IPS-20b (cell line): ENCODE data around the gene BBS9.

ENCODE experiments used
- H3K27ac ChIP-seq: one replicate; pipeline ENCODE4 v1.5.1; 2013; ENCODE audit warnings: low read length
- H3K27me3 ChIP-seq: 2 replicates; pipeline ENCODE4 v1.6.1; 2013; ENCODE audit warnings: mild to moderate bottlenecking, low read length, inconsistent platforms; ENCODE audit not compliant: insufficient read depth
- H3K36me3 ChIP-seq: 2 replicates; pipeline ENCODE4 v1.6.1; 2013; ENCODE audit warnings: low read depth, mild to moderate bottlenecking, inconsistent platforms, low read length, moderate library complexity; ENCODE audit not compliant: insufficient read depth
- H3K4me1 ChIP-seq: 2 replicates; pipeline ENCODE4 v1.6.1; 2013; ENCODE audit warnings: mild to moderate bottlenecking, control low read depth, inconsistent platforms, low read length, moderate library complexity; ENCODE audit not compliant: insufficient read depth
- H3K4me3 ChIP-seq: 2 replicates; pipeline ENCODE4 v1.5.1; 2013; ENCODE audit warnings: mild to moderate bottlenecking, low read length, inconsistent platforms
- H3K9ac ChIP-seq: 2 replicates; pipeline ENCODE4 v1.6.1; 2013; ENCODE audit warnings: low read depth, mild to moderate bottlenecking, inconsistent platforms, low read length, moderate library complexity
- H3K9me3 ChIP-seq: 2 replicates; pipeline ENCODE4 v1.6.1; 2013; ENCODE audit warnings: mild to moderate bottlenecking, low read depth, low read length, inconsistent platforms; ENCODE audit not compliant: insufficient read depth

Gene BBS9

GRCh38 chr7:33601101-33601500 is 471.7 kb downstream of the BBS9 start:
- no peak overlapping the region for H3K4me3 ChIP-seq
- H3K9ac ChIP-seq, result no peak overlapping the region
- no peak overlapping the region for H3K27ac ChIP-seq
- H3K4me1 ChIP-seq, result no peaks in the 10 kb centered on the region; the same call in 1 of the 2 replicates
- H3K9me3 ChIP-seq, result no peaks in the 10 kb centered on the region
- no peaks in the 10 kb centered on the region for H3K27me3 ChIP-seq
- no peaks in the 10 kb centered on the region for H3K36me3 ChIP-seq

- no peaks in the 10 kb centered on the region for H3K27me3 ChIP-seq
- H3K4me1 ChIP-seq, result no peaks in the 10 kb centered on the region; the same call in 1 of the 2 replicates
- H3K9ac ChIP-seq, result no peak overlapping the region
- H3K9me3 ChIP-seq, result no peaks in the 10 kb centered on the region
- H3K27ac ChIP-seq, result no peak overlapping the region
- no peaks in the 10 kb centered on the region for H3K36me3 ChIP-seq
- H3K4me3 ChIP-seq, result no peak overlapping the region
Measured at GRCh38 chr7:33601884-33602283, 472.5 kb downstream of the BBS9 start.

GRCh38 chr7:33604056-33604455 is 474.7 kb downstream of the BBS9 start:
- H3K27me3 ChIP-seq, result no peaks in the 10 kb centered on the region

GRCh38 chr7:33610918-33611317 is 481.6 kb downstream of the BBS9 start:
- Histone ChIP-seq H3K4me1 (no peaks in the 10 kb centered on the region), H3K36me3 (no peaks in the 10 kb centered on the region), H3K4me3 (no peak overlapping the region), H3K9me3 (no peaks in the 10 kb centered on the region), H3K9ac (no peak overlapping the region), H3K27me3 (no peaks in the 10 kb centered on the region), H3K27ac (no peak overlapping the region)

More at GRCh38 chr7:33604056-33604455, 474.7 kb downstream of the BBS9 start:
- no peaks in the 10 kb centered on the region for H3K9me3 ChIP-seq
- H3K27ac ChIP-seq, result no peak overlapping the region
- no peak overlapping the region for H3K4me3 ChIP-seq
- H3K36me3 ChIP-seq, result no peaks in the 10 kb centered on the region
- no peak overlapping the region for H3K9ac ChIP-seq
- no peaks in the 10 kb centered on the region; the same call in 1 of the 2 replicates for H3K4me1 ChIP-seq

- Histone ChIP-seq H3K27me3 (no peaks in the 10 kb centered on the region), H3K4me3 (no peak overlapping the region), H3K4me1 (no peaks in the 10 kb centered on the region), H3K9ac (no peak overlapping the region), H3K36me3 (no peaks in the 10 kb centered on the region), H3K9me3 (no peaks in the 10 kb centered on the region), H3K27ac (no peak overlapping the region)
Measured at GRCh38 chr7:33612442-33612841, 483.1 kb downstream of the BBS9 start.

- H3K4me3 ChIP-seq, result no peak overlapping the region
- H3K27ac ChIP-seq, result no peak overlapping the region
- no peaks in the 10 kb centered on the region for H3K27me3 ChIP-seq
- H3K4me1 ChIP-seq, result no peaks in the 10 kb centered on the region
- H3K36me3 ChIP-seq, result no peaks in the 10 kb centered on the region
- H3K9ac ChIP-seq, result no peak overlapping the region
- no peaks in the 10 kb centered on the region for H3K9me3 ChIP-seq
Measured at GRCh38 chr7:33614357-33615117, 485.2 kb downstream of the BBS9 start.

GRCh38 chr7:33616752-33617151 is 487.4 kb downstream of the BBS9 start:
- Histone ChIP-seq H3K9me3 (no peaks in the 10 kb centered on the region), H3K27me3 (no peaks in the 10 kb centered on the region), H3K27ac (no peak overlapping the region)

GRCh38 chr7:33619264-33619663 is 489.9 kb downstream of the BBS9 start:
- no peaks in the 10 kb centered on the region for H3K4me1 ChIP-seq
- H3K9ac ChIP-seq, result no peak overlapping the region
- H3K36me3 ChIP-seq, result no peaks in the 10 kb centered on the region
- H3K27ac ChIP-seq, result no peak overlapping the region
- no peaks in the 10 kb centered on the region for H3K9me3 ChIP-seq
- H3K4me3 ChIP-seq, result no peak overlapping the region
- H3K27me3 ChIP-seq, result no peaks in the 10 kb centered on the region

More at GRCh38 chr7:33616752-33617151, 487.4 kb downstream of the BBS9 start:
- Histone ChIP-seq H3K4me3 (no peak overlapping the region), H3K4me1 (no peaks in the 10 kb centered on the region), H3K36me3 (no peaks in the 10 kb centered on the region), H3K9ac (no peak overlapping the region)

- Histone ChIP-seq H3K4me3 (no peak overlapping the region), H3K9ac (no peak overlapping the region), H3K4me1 (peaks cover 7% of the 10 kb centered on the region; the same call in 1 of the 2 replicates), H3K9me3 (no peaks in the 10 kb centered on the region), H3K27me3 (no peaks in the 10 kb centered on the region), H3K27ac (no peak overlapping the region), H3K36me3 (no peaks in the 10 kb centered on the region)
Measured at GRCh38 chr7:33623267-33623666, 493.9 kb downstream of the BBS9 start.

- Histone ChIP-seq H3K27ac (no peak overlapping the region), H3K4me3 (no peak overlapping the region), H3K36me3 (no peaks in the 10 kb centered on the region), H3K4me1 (peaks cover 7% of the 10 kb centered on the region; the same call in 1 of the 2 replicates), H3K27me3 (no peaks in the 10 kb centered on the region), H3K9ac (no peak overlapping the region), H3K9me3 (no peaks in the 10 kb centered on the region)
Measured at GRCh38 chr7:33624215-33624614, 494.9 kb downstream of the BBS9 start.

GRCh38 chr7:33626869-33627268 is 497.5 kb downstream of the BBS9 start:
- no peak overlapping the region for H3K27ac ChIP-seq
- H3K9me3 ChIP-seq, result no peaks in the 10 kb centered on the region
- H3K27me3 ChIP-seq, result no peaks in the 10 kb centered on the region

GRCh38 chr7:33627741-33628140 is 498.4 kb downstream of the BBS9 start:
- Histone ChIP-seq H3K9me3 (no peaks in the 10 kb centered on the region), H3K27me3 (no peaks in the 10 kb centered on the region), H3K36me3 (no peaks in the 10 kb centered on the region), H3K9ac (no peak overlapping the region), H3K27ac (no peak overlapping the region), H3K4me3 (no peak overlapping the region), H3K4me1 (peaks cover 7% of the 10 kb centered on the region; the same call in 1 of the 2 replicates)

More at GRCh38 chr7:33626869-33627268, 497.5 kb downstream of the BBS9 start:
- no peak overlapping the region for H3K4me3 ChIP-seq
- H3K4me1 ChIP-seq, result peaks cover 7% of the 10 kb centered on the region; the same call in 1 of the 2 replicates
- no peak overlapping the region for H3K9ac ChIP-seq
- H3K36me3 ChIP-seq, result no peaks in the 10 kb centered on the region
